GM12864 (cell line): Measurements from ENCODE around the gene CLASP1.
"Not testable (repeated sequence)": the region's sequence is repeated elsewhere in the genome, so short reads cannot be mapped to it uniquely, and the experiment has no call there.

ENCODE experiments used
- DNase-seq: peaks from one replicate; pipeline ENCODE4 v3.0.0-alpha.2; 2011; ENCODE audit warnings: low read depth
- H3K4me3 ChIP-seq: 2 replicates; pipeline ENCODE4 v1.5.1; 2011; ENCODE audit warnings: mild to moderate bottlenecking, low read depth, low read length, control low read depth
- CTCF ChIP-seq: IDR thresholded peaks from 2 replicates; pipeline ENCODE4 v1.5.1; 2011; ENCODE audit warnings: low read depth, mild to moderate bottlenecking, moderate library complexity, low read length, control low read depth, inconsistent platforms; ENCODE audit errors: missing control alignments

CLASP1 gene

GRCh38 chr2:121565389-121566250 lies 83.6 kb downstream of the CLASP1 start:
- no peak for DNase-seq

GRCh38 chr2:121564905-121565304 lies 84.4 kb downstream of the CLASP1 start:
- no peak for TF ChIP-seq CTCF
- no peak for DNase-seq
- no peak overlapping the region for H3K4me3 ChIP-seq

More at GRCh38 chr2:121565389-121566250, 83.6 kb downstream of the CLASP1 start:
- no peak overlapping the region for H3K4me3 ChIP-seq
- no peak for TF ChIP-seq CTCF

GRCh38 chr2:121563754-121564153 lies 85.5 kb downstream of the CLASP1 start:
- DNase-seq, H3K4me3 ChIP-seq: not testable (repeated sequence)

DNA sequence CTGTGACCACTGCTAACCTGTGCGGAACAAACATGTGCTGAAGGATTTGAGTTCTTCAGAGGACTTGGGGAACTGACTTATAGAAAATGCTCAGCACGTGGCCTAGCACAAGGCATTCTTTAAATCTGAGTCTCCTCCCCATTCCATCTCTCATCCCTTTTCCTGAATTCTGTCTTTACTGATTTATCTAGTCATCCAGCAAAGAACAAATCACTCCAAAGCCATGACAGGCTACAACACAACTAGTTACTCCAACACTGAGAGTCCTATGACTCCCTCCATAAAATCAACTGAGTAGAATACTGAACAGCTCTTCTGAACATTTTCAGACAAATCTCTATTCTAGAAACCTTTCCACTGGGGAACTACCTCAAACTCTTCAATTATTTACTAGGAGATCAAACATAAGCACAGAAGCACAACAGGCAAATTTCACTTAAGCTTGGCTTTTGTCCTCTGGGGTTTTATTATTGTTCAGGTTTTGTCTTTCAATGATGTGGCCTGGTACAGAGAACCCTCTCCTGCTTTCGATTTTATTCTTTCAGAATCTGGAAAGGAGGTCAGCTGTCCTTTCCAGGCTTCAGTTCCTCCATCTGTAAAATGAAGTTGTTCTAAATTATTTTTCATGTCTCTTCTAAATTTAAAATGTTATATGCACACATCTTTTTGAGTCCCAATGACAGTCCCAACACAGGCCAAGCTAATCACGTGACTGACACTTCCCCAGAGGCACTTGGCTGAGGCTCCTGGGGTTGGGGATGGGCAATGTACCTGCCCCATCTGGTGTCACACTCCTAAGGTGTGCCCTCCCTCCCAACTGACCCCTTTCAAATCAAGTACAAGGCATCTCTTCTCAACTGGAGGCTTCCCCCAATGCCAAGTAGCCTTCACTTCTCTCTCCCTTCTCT lies 86.7 kb downstream of the CLASP1 start:
- TF ChIP-seq CTCF: no peak
- no peak overlapping the region for H3K4me3 ChIP-seq
- no peak for DNase-seq

DNA sequence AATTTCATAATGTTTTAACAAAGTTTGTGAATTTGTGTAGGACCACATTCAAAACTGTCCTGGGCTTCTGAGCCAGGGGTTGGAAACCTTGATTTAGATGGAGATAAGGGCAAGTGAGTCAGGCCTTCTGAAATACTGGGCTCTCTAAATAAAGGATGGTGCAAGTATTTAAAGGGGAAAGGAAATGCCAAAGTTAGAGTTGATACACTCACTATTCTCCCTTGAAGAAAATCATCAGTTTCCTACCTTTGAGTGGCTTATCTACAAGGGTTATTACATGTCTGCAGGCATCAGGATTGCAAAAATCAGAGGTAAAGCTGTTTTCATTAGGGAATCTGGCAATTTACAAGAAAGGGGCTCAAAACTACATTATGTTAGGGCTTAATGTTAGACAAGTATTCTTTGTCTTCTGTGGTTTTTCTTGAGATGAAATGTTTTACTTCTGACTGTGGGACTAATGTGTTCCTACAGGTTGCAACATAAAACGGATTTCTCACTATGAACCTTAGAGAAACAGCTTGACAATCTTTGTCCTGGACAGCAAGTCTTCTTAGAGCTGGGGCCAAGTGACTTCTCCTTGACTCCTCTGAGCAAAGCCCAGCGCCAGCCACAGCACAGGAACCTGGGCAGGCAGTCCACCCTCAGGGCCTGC lies 87.5 kb downstream of the CLASP1 start:
- no peak for TF ChIP-seq CTCF
- no peak overlapping the region for H3K4me3 ChIP-seq
- no peak for DNase-seq

DNA sequence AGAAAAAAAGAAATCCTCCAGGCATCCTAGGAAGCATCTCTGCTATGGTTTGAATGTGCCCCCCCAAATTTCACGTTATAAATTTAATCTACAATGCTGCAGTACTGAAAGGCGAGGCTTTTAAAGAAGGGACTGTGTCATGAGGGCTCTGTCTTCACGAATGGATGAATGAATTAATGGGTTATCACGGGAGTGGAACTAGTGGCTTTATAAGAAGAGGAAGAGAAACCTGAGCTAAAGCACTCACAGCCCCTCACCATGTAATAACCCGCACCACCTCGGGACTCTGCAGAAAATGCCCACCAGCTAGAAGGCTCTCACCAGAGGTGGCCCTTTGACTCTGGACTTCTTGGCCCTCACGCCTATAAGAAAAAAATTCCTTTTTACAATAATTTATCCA lies 90.9 kb downstream of the CLASP1 start:
- no peak overlapping the region for H3K4me3 ChIP-seq
- DNase-seq: no peak
- no peak for TF ChIP-seq CTCF

DNA sequence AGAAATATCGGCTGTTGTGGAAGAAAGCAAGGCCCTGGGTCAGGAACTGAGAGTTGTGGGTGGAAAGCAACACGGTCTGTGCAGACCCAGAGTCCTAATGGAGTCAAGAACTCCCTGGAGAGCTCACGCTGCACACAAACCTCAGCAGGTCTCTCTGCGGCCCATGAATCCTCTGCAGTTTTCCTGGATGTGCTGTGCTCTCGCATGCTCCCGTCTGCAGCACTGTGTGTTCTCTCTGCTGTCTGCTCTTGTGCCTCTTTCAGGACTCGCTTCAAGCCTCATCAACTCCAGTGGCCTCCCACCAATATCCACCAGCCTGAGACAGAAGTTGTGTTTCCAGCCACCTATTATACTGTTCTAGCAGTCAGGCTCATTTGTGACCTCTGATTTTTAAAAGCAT lies 94.3 kb downstream of the CLASP1 start:
- no peak overlapping the region for H3K4me3 ChIP-seq
- TF ChIP-seq CTCF: no peak
- DNase-seq: no peak

GRCh38 chr2:121552477-121553180 lies 96.6 kb downstream of the CLASP1 start:
- H3K4me3 ChIP-seq, DNase-seq: not testable (repeated sequence)
